Esophagus muscularis mucosa (tissue), 4 donors: Measurements from ENCODE around the gene CNFN.

Experiments
- EP300 ChIP-seq: sonication (generic); formaldehyde crosslinking; IDR thresholded peaks from one replicate; pipeline ENCODE4 v1.6.1; 2017; ENCODE audit warnings: antibody characterized with exemption
- POLR2A ChIP-seq: fragments of 450-650 bp; IDR thresholded peaks from one replicate; pipeline ENCODE4 v1.6.1; 2017; ENCODE audit warnings: antibody characterized with exemption, moderate library complexity, mild to moderate bottlenecking, low read depth
- POLR2AphosphoS5 ChIP-seq, 2 donors: sonication (generic); formaldehyde crosslinking; IDR thresholded peaks; one replicate each; pipeline ENCODE4 v1.6.1; 2017; ENCODE audit warnings: antibody characterized with exemption in 2 of 2
- TF ChIP-seq, protein P1 (sequence below), 3 experiments: fragments of 200-600 bp in 2 of 3; fragments of 450-650 bp in 1 of 3; sonication (generic) in 2 of 3; IDR thresholded peaks; one replicate each; pipeline ENCODE4 v1.5.1; 2017 to 2019; ENCODE audit warnings: antibody characterized with exemption in 3 of 3, mild to moderate bottlenecking in 2 of 3, moderate library complexity in 1 of 3

DNA sequence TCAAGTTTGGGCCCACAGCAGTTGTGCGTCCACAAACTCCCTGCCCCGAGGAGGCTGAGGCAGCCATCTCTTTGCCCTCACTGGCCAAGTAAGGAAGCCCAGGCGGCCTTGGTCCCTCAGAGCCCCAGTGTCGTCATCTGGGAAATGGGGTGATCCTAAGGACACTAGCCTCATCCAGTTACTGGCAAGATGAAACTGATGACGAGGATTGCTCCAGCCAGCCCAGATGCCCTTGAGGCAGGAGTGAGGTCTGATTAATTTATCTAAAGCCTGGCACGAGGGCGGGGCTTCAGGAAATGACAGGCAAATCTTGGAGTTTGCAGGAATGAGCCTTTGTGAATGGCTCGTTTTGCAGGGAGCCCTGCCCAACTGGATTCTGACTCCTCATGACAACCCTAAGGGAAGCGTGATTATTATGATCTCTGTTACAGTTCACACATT, 31.5 kb upstream of the CNFN start:
- TF ChIP-seq, protein P1, sequence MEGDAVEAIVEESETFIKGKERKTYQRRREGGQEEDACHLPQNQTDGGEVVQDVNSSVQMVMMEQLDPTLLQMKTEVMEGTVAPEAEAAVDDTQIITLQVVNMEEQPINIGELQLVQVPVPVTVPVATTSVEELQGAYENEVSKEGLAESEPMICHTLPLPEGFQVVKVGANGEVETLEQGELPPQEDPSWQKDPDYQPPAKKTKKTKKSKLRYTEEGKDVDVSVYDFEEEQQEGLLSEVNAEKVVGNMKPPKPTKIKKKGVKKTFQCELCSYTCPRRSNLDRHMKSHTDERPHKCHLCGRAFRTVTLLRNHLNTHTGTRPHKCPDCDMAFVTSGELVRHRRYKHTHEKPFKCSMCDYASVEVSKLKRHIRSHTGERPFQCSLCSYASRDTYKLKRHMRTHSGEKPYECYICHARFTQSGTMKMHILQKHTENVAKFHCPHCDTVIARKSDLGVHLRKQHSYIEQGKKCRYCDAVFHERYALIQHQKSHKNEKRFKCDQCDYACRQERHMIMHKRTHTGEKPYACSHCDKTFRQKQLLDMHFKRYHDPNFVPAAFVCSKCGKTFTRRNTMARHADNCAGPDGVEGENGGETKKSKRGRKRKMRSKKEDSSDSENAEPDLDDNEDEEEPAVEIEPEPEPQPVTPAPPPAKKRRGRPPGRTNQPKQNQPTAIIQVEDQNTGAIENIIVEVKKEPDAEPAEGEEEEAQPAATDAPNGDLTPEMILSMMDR (IDR thresholded peaks at IDR 0.05) = no peak
- TF ChIP-seq POLR2A = no peak
- TF ChIP-seq EP300 = no peak
- TF ChIP-seq POLR2AphosphoS5 (IDR thresholded peaks at IDR 0.05) = peak; percentile 38 to 44
